Muscle of leg (tissue), 11 donors: ENCODE measurements around the gene ARID4B. TPM values are rescaled to one million over a fixed set of nuclear protein-coding genes. Genes with fewer than 3 reads are reported as not detected.
"Not testable (repeated sequence)": the region's sequence is repeated elsewhere in the genome, so short reads cannot be mapped to it uniquely, and the experiment has no call there.

Experiments
- DNase-seq: peaks from one replicate; pipeline ENCODE4 v3.0.0; 2013
- H3K27ac ChIP-seq: one replicate; pipeline ENCODE4 v1.5.1; 2013; ENCODE audit warnings: mild to moderate bottlenecking, low read length, control low read depth
- H3K27me3 ChIP-seq: one replicate; pipeline ENCODE4 v1.6.1; 2013; ENCODE audit warnings: low read length; ENCODE audit not compliant: control insufficient read depth, insufficient read depth
- H3K36me3 ChIP-seq: one replicate; pipeline ENCODE4 v1.6.1; 2013; ENCODE audit warnings: low read length; ENCODE audit not compliant: control insufficient read depth, insufficient read depth
- H3K4me1 ChIP-seq: one replicate; pipeline ENCODE4 v1.6.1; 2013; ENCODE audit warnings: low read length; ENCODE audit not compliant: control insufficient read depth, insufficient read depth
- H3K4me3 ChIP-seq: one replicate; pipeline ENCODE4 v1.5.1; 2013; ENCODE audit warnings: low read length, control low read depth
- H3K9me3 ChIP-seq: replicated peaks from 2 replicates; pipeline ENCODE4 v1.6.1; 2013; ENCODE audit warnings: low read depth, low read length; ENCODE audit not compliant: control insufficient read depth
- WGBS: methylation state at CpG from one replicate; pipeline ENCODE4 v1.1.5; 2013; ENCODE audit warnings: missing lambda C conversion rate; ENCODE audit not compliant: insufficient coverage; 5-methylcytosine and 5-hydroxymethylcytosine counted together
- polyA plus RNA-seq, 8 donors: library from polyadenylated mRNA; unstranded; fragments of 120-200 nt; gene quantifications; one replicate each; pipeline versions ENCODE4 v1.2.1 to v1.2.3, GENCODE V29; 2013; ENCODE audit warnings: inconsistent platforms in 1 of 8, low replicate concordance in 1 of 8; ENCODE audit not compliant: insufficient read length in 8 of 8, insufficient read depth in 1 of 8
- total RNA-seq: library from RNA; stranded (reverse); fragments of 120-200 nt; gene quantifications from one replicate; pipeline ENCODE4 v1.2.4, GENCODE V29; 2013

The ARID4B gene
- total and polyA plus RNA-seq, 9 donors: 15.2 to 26.5 (median 20.9) TPM

GRCh38 chr1:235261243-235261642, 66.7 kb downstream of the ARID4B start:
- DNase-seq: no peak
- H3K4me3 ChIP-seq: no peak overlapping the region

GRCh38 chr1:235259133-235259778, 68.7 kb downstream of the ARID4B start:
- H3K27me3 ChIP-seq: no peaks in the 10 kb centered on the region
- no peak for DNase-seq
- WGBS: no CpG with 5 or more reads among the region's 1 CpG
- H3K4me3 ChIP-seq: no peak overlapping the region
- peaks cover 5% of the 10 kb centered on the region for H3K36me3 ChIP-seq
- H3K27ac ChIP-seq: no peak overlapping the region
- no peaks in the 10 kb centered on the region for H3K9me3 ChIP-seq
- no peaks in the 10 kb centered on the region for H3K4me1 ChIP-seq

More at GRCh38 chr1:235261243-235261642, 66.7 kb downstream of the ARID4B start:
- Histone ChIP-seq H3K4me1 (no peaks in the 10 kb centered on the region), H3K27me3 (no peaks in the 10 kb centered on the region), H3K36me3 (peaks cover 5% of the 10 kb centered on the region), H3K27ac (no peak overlapping the region), H3K9me3 (no peaks in the 10 kb centered on the region)
- WGBS: 72% methylated on average over 3 of the region's 4 CpGs

GRCh38 chr1:235258068-235258467, 69.9 kb downstream of the ARID4B start:
- not testable (repeated sequence) for H3K27ac ChIP-seq, H3K4me1 ChIP-seq, H3K9me3 ChIP-seq, H3K27me3 ChIP-seq, H3K4me3 ChIP-seq, DNase-seq, H3K36me3 ChIP-seq
- WGBS: 100% methylated on average over 2 of the region's 6 CpGs

- peaks cover 10% of the 10 kb centered on the region for H3K36me3 ChIP-seq
- no peaks in the 10 kb centered on the region for H3K27me3 ChIP-seq
- H3K4me3 ChIP-seq: no peak overlapping the region
- H3K27ac ChIP-seq: no peak overlapping the region
- no peaks in the 10 kb centered on the region for H3K4me1 ChIP-seq
- no peak for DNase-seq
- H3K9me3 ChIP-seq: no peaks in the 10 kb centered on the region
- no CpG with 5 or more reads among the region's 1 CpG for WGBS
These were observed 73.3 kb downstream of the ARID4B start for GRCh38 chr1:235254721-235255120.

- Histone ChIP-seq H3K36me3 (peaks cover 5% of the 10 kb centered on the region), H3K27me3 (no peaks in the 10 kb centered on the region), H3K4me3 (no peak overlapping the region), H3K27ac (no peak overlapping the region), H3K4me1 (no peaks in the 10 kb centered on the region), H3K9me3 (no peaks in the 10 kb centered on the region)
- WGBS: no CpG with 5 or more reads among the region's 2 CpGs
- peak; percentile 76 for DNase-seq
These were observed 74.6 kb downstream of the ARID4B start for GRCh38 chr1:235253219-235253962.

- no peaks in the 10 kb centered on the region for H3K27me3 ChIP-seq
- no peak for DNase-seq
- H3K4me1 ChIP-seq: no peaks in the 10 kb centered on the region
- H3K4me3 ChIP-seq: no peak overlapping the region
- no peaks in the 10 kb centered on the region for H3K9me3 ChIP-seq
- 86% methylated on average over 1 of the region's 3 CpGs for WGBS
- H3K27ac ChIP-seq: no peak overlapping the region
- H3K36me3 ChIP-seq: peaks cover 7% of the 10 kb centered on the region
These were observed 77.5 kb downstream of the ARID4B start for GRCh38 chr1:235250430-235250829.

GRCh38 chr1:235246022-235246948, 81.7 kb downstream of the ARID4B start:
- Histone ChIP-seq H3K4me3 (no peak overlapping the region), H3K9me3 (no peaks in the 10 kb centered on the region), H3K36me3 (peaks cover 8% of the 10 kb centered on the region), H3K4me1 (no peaks in the 10 kb centered on the region), H3K27me3 (no peaks in the 10 kb centered on the region), H3K27ac (no peak overlapping the region)
- no peak for DNase-seq
- 100% methylated on average over 1 of the region's 2 CpGs for WGBS

GRCh38 chr1:235244974-235245592, 82.9 kb downstream of the ARID4B start:
- Histone ChIP-seq H3K36me3 (peaks cover 6% of the 10 kb centered on the region), H3K27me3 (no peaks in the 10 kb centered on the region), H3K27ac (no peak overlapping the region), H3K4me3 (no peak overlapping the region), H3K4me1 (no peaks in the 10 kb centered on the region), H3K9me3 (no peaks in the 10 kb centered on the region)
- no CpG with 5 or more reads among the region's 9 CpGs for WGBS
- DNase-seq: no peak

- no peak overlapping the region for H3K4me3 ChIP-seq
- H3K27ac ChIP-seq: no peak overlapping the region
- H3K9me3 ChIP-seq: no peaks in the 10 kb centered on the region
- no peak for DNase-seq
- peaks cover 9% of the 10 kb centered on the region for H3K36me3 ChIP-seq
- H3K27me3 ChIP-seq: no peaks in the 10 kb centered on the region
- H3K4me1 ChIP-seq: no peaks in the 10 kb centered on the region
These were observed 87.0 kb downstream of the ARID4B start for GRCh38 chr1:235240960-235241359.

GRCh38 chr1:235239851-235240250, 88.1 kb downstream of the ARID4B start:
- H3K27ac ChIP-seq: no peak overlapping the region
- WGBS: no CpG with 5 or more reads among the region's 2 CpGs
- H3K36me3 ChIP-seq: peaks cover 4% of the 10 kb centered on the region
- H3K4me3 ChIP-seq: no peak overlapping the region
- H3K9me3 ChIP-seq: no peaks in the 10 kb centered on the region
- no peaks in the 10 kb centered on the region for H3K4me1 ChIP-seq
- no peaks in the 10 kb centered on the region for H3K27me3 ChIP-seq
- DNase-seq: no peak
